Measurements from ENCODE around the gene TXNDC17.

TXNDC17 gene

DNA sequence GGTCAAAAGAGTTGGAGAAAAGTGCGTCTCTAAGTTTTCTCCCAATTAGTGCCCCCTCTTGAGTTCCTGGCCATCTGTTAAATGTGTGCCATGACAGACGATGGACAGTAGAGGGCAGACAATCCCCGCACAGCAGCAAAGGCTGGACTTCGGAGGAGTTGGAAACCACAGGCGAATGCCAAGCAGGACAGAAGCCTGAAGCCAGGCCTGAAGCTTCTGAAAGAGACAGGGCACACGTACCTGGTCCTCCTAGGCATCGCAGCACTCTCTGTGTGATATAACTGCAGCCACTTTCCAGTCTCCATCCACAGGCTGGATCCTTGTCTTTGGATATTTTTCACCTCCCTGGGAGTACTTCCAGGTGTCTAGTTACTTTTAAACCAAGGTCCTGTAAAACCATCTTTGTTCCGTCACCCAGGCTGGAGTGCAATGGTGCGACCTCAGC lies 25.2 kb downstream of the TXNDC17 start:
- TF ChIP-seq RAD21 (IDR thresholded peaks at IDR 0.05; ENCODE audit: low read depth) (peak; percentile 98), ZBTB7A (IDR thresholded peaks at IDR 0.05; ENCODE audit: low read depth) (no peak)

DNA sequence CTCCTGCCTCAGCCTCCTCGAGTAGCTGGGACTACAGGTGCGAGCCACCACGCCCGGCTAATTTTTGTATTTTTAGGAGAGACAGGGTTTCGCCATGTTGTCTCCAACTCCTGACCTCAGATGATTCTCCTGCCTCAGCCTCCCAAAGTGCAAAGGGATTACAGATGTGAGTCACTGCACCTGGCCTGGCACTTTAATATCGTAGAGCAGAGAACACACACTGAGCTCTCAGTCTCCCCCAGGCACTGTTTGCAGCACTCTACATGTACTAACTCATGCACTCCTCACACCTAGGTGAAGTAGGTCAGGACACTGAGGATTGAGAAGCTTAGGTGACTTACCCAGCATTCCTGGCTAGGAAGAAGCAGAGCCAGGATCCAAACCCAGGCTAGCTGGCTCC lies 25.7 kb downstream of the TXNDC17 start:
- TF ChIP-seq RAD21 (IDR thresholded peaks at IDR 0.05; ENCODE audit: low read depth) (no peak), YY1 (IDR thresholded peaks at IDR 0.05; ENCODE audit: low read depth) (no peak), NFIC (IDR thresholded peaks at IDR 0.05) (no peak), TAF1 (IDR thresholded peaks at IDR 0.05; ENCODE audit: low read depth) (no peak), ZBTB7A (IDR thresholded peaks at IDR 0.05; ENCODE audit: low read depth) (no peak)

DNA sequence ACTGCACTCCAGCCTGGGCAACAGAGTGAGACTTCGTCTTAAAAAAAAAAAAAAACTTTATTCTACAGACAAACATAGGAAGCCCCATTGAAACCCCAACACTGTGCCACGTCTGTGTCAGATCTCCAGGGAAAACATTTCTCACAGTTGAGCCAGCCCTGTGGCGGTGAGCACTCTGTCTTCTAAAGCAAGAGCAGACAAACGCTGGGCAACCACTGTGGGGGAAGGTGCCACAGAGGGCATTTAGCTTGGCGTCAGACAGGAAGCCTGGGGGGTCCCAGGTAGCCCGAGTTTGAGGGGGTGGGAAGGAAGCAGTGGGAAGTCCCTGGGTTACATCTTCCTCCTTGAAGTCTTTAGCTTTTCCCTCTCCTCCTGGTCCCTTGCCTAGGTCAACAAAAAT lies 26.7 kb downstream of the TXNDC17 start:
- TF ChIP-seq FOXM1 (IDR thresholded peaks at IDR 0.05; ENCODE audit: borderline replicate concordance, low read depth) (no peak), TEAD4 (IDR thresholded peaks at IDR 0.05) (no peak), TCF12 (IDR thresholded peaks at IDR 0.05; ENCODE audit: low read depth) (no peak), TAF1 (IDR thresholded peaks at IDR 0.05; ENCODE audit: low read depth) (no peak), NFIC (IDR thresholded peaks at IDR 0.05) (no peak), YY1 (IDR thresholded peaks at IDR 0.05; ENCODE audit: low read depth) (no peak)
- TF ChIP-seq, protein P1, sequence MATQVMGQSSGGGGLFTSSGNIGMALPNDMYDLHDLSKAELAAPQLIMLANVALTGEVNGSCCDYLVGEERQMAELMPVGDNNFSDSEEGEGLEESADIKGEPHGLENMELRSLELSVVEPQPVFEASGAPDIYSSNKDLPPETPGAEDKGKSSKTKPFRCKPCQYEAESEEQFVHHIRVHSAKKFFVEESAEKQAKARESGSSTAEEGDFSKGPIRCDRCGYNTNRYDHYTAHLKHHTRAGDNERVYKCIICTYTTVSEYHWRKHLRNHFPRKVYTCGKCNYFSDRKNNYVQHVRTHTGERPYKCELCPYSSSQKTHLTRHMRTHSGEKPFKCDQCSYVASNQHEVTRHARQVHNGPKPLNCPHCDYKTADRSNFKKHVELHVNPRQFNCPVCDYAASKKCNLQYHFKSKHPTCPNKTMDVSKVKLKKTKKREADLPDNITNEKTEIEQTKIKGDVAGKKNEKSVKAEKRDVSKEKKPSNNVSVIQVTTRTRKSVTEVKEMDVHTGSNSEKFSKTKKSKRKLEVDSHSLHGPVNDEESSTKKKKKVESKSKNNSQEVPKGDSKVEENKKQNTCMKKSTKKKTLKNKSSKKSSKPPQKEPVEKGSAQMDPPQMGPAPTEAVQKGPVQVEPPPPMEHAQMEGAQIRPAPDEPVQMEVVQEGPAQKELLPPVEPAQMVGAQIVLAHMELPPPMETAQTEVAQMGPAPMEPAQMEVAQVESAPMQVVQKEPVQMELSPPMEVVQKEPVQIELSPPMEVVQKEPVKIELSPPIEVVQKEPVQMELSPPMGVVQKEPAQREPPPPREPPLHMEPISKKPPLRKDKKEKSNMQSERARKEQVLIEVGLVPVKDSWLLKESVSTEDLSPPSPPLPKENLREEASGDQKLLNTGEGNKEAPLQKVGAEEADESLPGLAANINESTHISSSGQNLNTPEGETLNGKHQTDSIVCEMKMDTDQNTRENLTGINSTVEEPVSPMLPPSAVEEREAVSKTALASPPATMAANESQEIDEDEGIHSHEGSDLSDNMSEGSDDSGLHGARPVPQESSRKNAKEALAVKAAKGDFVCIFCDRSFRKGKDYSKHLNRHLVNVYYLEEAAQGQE (IDR thresholded peaks at IDR 0.05; ENCODE audit: low read depth): no peak

DNA sequence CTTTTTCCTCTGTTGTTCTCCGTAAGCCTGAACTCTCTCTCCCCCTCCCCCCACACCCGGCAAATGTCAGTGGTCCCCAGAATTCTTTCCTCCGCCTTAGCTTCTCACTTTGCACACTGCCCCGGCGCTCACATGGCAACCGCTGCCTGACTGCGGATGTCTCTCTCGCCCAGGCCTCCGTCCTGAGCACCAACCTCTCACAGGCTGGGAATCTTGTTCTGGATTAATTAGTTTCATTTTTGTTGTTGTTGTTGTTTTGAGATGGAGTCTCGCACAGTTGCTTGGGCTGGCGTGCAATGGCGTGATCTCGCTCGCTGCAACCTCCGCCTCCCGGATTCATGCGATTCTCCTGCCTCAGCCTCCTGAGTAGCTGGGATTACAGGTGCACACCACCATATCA lies 27.4 kb downstream of the TXNDC17 start:
- TF ChIP-seq EP300 (IDR thresholded peaks at IDR 0.05; ENCODE audit: borderline replicate concordance) (no peak), ZBTB7A (IDR thresholded peaks at IDR 0.05; ENCODE audit: low read depth) (no peak)

DNA sequence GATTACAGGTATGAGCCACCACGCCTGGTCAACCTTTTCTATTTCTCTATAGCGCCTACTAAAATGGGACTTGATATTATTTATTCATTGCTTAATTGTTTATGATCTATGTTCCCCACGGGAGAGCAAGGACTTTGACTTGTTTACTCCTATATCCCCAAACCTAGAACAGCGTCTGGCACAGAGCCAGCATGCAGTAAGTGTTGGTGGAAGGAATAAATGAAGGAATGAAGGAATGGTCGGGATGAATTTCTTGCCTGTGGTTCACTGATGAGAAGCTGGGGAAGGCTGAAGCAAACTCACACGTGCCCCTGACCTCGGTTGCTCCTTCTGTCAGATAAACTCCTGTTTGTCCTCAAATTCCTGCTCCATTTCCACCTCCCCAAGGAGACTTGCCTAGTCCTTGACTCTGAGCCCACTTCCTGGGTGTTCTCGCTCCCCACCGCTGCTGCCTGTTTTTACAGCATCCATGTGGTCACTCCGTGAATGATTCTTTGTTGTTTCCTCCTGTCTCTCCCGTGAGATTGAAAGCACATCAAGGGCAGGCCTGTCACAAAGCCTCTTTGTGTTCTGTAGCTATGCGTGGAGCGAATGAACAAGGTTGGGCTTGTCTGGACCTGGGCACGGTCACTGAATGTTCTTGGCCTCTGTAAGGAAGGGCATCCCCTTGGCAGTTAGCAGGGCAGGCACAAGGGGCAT lies 28.0 kb downstream of the TXNDC17 start:
- TF ChIP-seq, protein P1 (IDR thresholded peaks at IDR 0.05; ENCODE audit: low read depth): no peak
- TF ChIP-seq CREB1 (IDR thresholded peaks at IDR 0.05; ENCODE audit: low read depth) (no peak), YY1 (IDR thresholded peaks at IDR 0.05; ENCODE audit: low read depth) (no peak), CEBPB (IDR thresholded peaks at IDR 0.05) (no peak), NFIC (IDR thresholded peaks at IDR 0.05) (no peak)

DNA sequence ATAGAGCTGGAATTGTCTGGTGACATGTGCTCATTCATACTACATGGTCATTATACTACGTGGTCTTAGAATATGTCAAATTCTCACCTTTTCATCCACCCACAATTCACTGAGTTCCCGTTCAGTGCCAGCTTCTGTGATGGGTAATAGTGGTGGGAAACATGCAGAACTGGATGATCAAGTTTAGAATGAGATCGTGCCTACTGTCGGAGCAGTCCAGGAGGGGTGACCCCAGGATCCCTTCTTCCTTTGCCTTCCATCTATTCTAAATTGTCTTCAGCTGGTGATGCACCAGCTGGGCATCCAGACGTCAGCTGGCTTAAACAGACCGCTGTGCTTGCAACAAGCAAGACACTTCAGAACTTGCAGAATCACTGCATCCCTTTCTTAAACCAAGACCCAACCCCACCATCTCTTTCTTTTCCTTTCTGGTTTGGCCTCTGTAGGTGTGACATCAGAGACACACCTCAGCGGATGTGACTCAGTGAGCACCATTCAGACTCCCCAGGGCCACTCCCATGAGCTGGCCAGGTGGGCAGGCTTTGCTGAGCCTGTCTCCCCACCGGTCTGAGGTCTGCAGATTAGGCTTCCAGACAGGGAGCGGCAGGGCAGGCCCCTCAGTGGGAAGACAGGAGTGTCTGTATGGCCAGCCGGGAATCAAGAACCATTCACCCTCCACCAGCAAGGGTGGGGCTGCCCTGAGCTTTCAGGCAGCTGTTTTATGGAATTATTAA lies 28.8 kb downstream of the TXNDC17 start:
- TF ChIP-seq CREB1 (IDR thresholded peaks at IDR 0.05; ENCODE audit: low read depth): no peak
- no peak for TF ChIP-seq CEBPB (IDR thresholded peaks at IDR 0.05)

DNA sequence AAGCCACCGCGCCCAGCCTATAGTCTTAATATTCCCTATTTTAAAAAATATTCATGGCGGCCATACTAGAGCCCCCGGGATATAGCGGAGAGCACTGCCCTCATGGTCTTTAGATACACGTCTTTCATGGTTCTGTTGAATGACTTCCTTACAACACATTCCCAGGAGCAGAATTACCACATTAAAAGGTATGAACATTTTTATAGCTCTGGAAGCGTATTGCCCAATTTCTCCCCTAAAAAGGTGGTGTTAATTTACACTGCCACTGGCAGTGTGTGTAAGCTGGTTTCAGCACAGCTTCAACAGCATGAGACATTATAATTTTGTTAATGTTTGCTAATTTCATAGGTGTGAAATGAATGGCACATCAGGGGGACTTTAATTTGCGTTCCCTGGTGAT lies 29.7 kb downstream of the TXNDC17 start:
- TF ChIP-seq TCF12 (IDR thresholded peaks at IDR 0.05; ENCODE audit: low read depth): no peak
- no peak for TF ChIP-seq NFIC (IDR thresholded peaks at IDR 0.05)
- TF ChIP-seq, protein P2, sequence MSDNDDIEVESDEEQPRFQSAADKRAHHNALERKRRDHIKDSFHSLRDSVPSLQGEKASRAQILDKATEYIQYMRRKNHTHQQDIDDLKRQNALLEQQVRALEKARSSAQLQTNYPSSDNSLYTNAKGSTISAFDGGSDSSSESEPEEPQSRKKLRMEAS (IDR thresholded peaks at IDR 0.05): no peak
- no peak for TF ChIP-seq EGR1 (IDR thresholded peaks at IDR 0.05)
- TF ChIP-seq EP300 (IDR thresholded peaks at IDR 0.05; ENCODE audit: borderline replicate concordance): no peak
- TF ChIP-seq, protein P3, sequence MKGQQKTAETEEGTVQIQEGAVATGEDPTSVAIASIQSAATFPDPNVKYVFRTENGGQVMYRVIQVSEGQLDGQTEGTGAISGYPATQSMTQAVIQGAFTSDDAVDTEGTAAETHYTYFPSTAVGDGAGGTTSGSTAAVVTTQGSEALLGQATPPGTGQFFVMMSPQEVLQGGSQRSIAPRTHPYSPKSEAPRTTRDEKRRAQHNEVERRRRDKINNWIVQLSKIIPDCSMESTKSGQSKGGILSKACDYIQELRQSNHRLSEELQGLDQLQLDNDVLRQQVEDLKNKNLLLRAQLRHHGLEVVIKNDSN (IDR thresholded peaks at IDR 0.05): no peak
- no peak for TF ChIP-seq TEAD4 (IDR thresholded peaks at IDR 0.05)
- no peak for TF ChIP-seq ZBTB7A (IDR thresholded peaks at IDR 0.05; ENCODE audit: low read depth)
- TF ChIP-seq, protein P1 (IDR thresholded peaks at IDR 0.05; ENCODE audit: low read depth): no peak
- no peak for TF ChIP-seq TAF1 (IDR thresholded peaks at IDR 0.05; ENCODE audit: low read depth)
- TF ChIP-seq CREB1 (IDR thresholded peaks at IDR 0.05; ENCODE audit: low read depth): no peak
- no peak for TF ChIP-seq CEBPB (IDR thresholded peaks at IDR 0.05)
- TF ChIP-seq FOXM1 (IDR thresholded peaks at IDR 0.05; ENCODE audit: borderline replicate concordance, low read depth): no peak
- no peak for TF ChIP-seq YY1 (IDR thresholded peaks at IDR 0.05; ENCODE audit: low read depth)
- no peak for TF ChIP-seq RAD21 (IDR thresholded peaks at IDR 0.05; ENCODE audit: low read depth)

All from Ishikawa (cell line).